ENCODE measurements around the gene ODC1. TPM values are rescaled to one million over a fixed set of nuclear protein-coding genes. Genes with fewer than 3 reads are reported as not detected.
A peak's percentile ranks its signal among the peaks of the same experiment; 100 is the strongest.

Gene ODC1
- total and polyA plus RNA-seq, 2 experiments from 2014 or later, result 23.3 to 70.3 TPM

- TF ChIP-seq, protein P1, sequence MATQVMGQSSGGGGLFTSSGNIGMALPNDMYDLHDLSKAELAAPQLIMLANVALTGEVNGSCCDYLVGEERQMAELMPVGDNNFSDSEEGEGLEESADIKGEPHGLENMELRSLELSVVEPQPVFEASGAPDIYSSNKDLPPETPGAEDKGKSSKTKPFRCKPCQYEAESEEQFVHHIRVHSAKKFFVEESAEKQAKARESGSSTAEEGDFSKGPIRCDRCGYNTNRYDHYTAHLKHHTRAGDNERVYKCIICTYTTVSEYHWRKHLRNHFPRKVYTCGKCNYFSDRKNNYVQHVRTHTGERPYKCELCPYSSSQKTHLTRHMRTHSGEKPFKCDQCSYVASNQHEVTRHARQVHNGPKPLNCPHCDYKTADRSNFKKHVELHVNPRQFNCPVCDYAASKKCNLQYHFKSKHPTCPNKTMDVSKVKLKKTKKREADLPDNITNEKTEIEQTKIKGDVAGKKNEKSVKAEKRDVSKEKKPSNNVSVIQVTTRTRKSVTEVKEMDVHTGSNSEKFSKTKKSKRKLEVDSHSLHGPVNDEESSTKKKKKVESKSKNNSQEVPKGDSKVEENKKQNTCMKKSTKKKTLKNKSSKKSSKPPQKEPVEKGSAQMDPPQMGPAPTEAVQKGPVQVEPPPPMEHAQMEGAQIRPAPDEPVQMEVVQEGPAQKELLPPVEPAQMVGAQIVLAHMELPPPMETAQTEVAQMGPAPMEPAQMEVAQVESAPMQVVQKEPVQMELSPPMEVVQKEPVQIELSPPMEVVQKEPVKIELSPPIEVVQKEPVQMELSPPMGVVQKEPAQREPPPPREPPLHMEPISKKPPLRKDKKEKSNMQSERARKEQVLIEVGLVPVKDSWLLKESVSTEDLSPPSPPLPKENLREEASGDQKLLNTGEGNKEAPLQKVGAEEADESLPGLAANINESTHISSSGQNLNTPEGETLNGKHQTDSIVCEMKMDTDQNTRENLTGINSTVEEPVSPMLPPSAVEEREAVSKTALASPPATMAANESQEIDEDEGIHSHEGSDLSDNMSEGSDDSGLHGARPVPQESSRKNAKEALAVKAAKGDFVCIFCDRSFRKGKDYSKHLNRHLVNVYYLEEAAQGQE (IDR thresholded peaks at IDR 0.05; ENCODE audit: unreplicated experiment), result no peak
- TF ChIP-seq ETS1 (IDR thresholded peaks at IDR 0.05), result no peak
- no peak for TF ChIP-seq NANOG (IDR thresholded peaks at IDR 0.05; ENCODE audit: borderline replicate concordance)
These were observed 30.1 kb upstream of the ODC1 start (continued) for GRCh38 chr2:10478298-10478625.

GRCh38 chr2:10477443-10478297 is 29.5 kb upstream of the ODC1 start:
- Histone ChIP-seq H2AFZ (no peak overlapping the region; the same call in 1 of the 2 replicates), H4K20me1 (replicated peaks; ENCODE audit: insufficient read depth) (no peaks in the 10 kb centered on the region)
- no peaks in the 10 kb centered on the region for H3K36me3 Mint-ChIP-seq (ENCODE audit: low read depth)
- no peak for TF ChIP-seq ZNF114 (CRISPR knock-in tag; IDR thresholded peaks at IDR 0.05)
- TF ChIP-seq ETS1 (IDR thresholded peaks at IDR 0.05), result no peak
- no peak for TF ChIP-seq STAT1 (IDR thresholded peaks at IDR 0.05; ENCODE audit: unreplicated experiment)
- no peak for TF ChIP-seq EZH2phosphoT487 (IDR thresholded peaks at IDR 0.05; ENCODE audit: unreplicated experiment)
- no peak for TF ChIP-seq ZNF331 (CRISPR knock-in tag; IDR thresholded peaks at IDR 0.05; ENCODE audit: low read depth)
- TF ChIP-seq CREB1 (CRISPR knock-in tag; IDR thresholded peaks at IDR 0.05; ENCODE audit: low read depth), result no peak
- TF ChIP-seq CTCF (conservative IDR thresholded peaks at IDR 0.05; ENCODE audit: low read depth in 2 of 2), result no peak
- TF ChIP-seq POLR2AphosphoS5 (IDR thresholded peaks at IDR 0.05; ENCODE audit: low read depth), result no peak
- TF ChIP-seq JUNB (IDR thresholded peaks at IDR 0.05; ENCODE audit: unreplicated experiment), result no peak
- TF ChIP-seq NANOG (IDR thresholded peaks at IDR 0.05; ENCODE audit: borderline replicate concordance), result no peak
- TF ChIP-seq EZH2 (IDR thresholded peaks at IDR 0.05; ENCODE audit: low read depth, unreplicated experiment), result no peak

More at GRCh38 chr2:10477443-10478297, 29.5 kb upstream of the ODC1 start:
- no peak overlapping the region for H3K27ac Mint-ChIP-seq
- Histone ChIP-seq H3K4me1 (ENCODE audit: insufficient read depth) (no peaks in the 10 kb centered on the region), H3K4me2 (no peak overlapping the region), H3F3A (replicated peaks; ENCODE audit: low read depth) (no peaks in the 10 kb centered on the region), H3K36me3 (ENCODE audit: insufficient read depth) (no peaks in the 10 kb centered on the region), H3K79me2 (replicated peaks; ENCODE audit: insufficient read depth) (no peaks in the 10 kb centered on the region), H3K27me3 (ENCODE audit: insufficient read depth) (no peaks in the 10 kb centered on the region), H3K9me2 (ENCODE audit: insufficient read depth) (no peaks in the 10 kb centered on the region), H3K27ac (ENCODE audit: low read depth) (no peak overlapping the region), H3K4me3 (no peak overlapping the region)
- no peak overlapping the region for H3K4me3 Mint-ChIP-seq
- no peaks in the 10 kb centered on the region for H3K9me3 Mint-ChIP-seq
- H3K27me3 Mint-ChIP-seq (ENCODE audit: insufficient read depth, low read depth, poor library complexity), result peaks cover 8% of the 10 kb centered on the region
- DNase-seq (ENCODE audit: low spot score), result no peak
- H3K4me1 Mint-ChIP-seq, result peaks cover 15% of the 10 kb centered on the region
- ATAC-seq, result peak; percentile 66
